Transverse colon (tissue), 4 donors: ENCODE results near the gene CAMTA1.

Experiments used
- EP300 ChIP-seq: sonication (generic); formaldehyde crosslinking; IDR thresholded peaks from one replicate; pipeline ENCODE4 v1.6.1; 2017; ENCODE audit warnings: antibody characterized with exemption, low read depth
- POLR2A ChIP-seq: fragments of 450-650 bp; IDR thresholded peaks from one replicate; pipeline ENCODE4 v1.6.1; 2016; ENCODE audit warnings: antibody characterized with exemption, mild to moderate bottlenecking, moderate library complexity
- POLR2AphosphoS5 ChIP-seq, 3 donors: sonication (generic); formaldehyde crosslinking; IDR thresholded peaks; one replicate each; pipeline ENCODE4 v1.6.1; 2016; ENCODE audit warnings: antibody characterized with exemption in 3 of 3
- TF ChIP-seq, protein P1 (sequence below), 5 experiments: fragments of 200-600 bp in 3 of 5; fragments of 450-650 bp in 2 of 5; sonication (generic) in 3 of 5; IDR thresholded peaks; 1 replicate in 2 of 5; 2 replicates in 3 of 5; pipeline ENCODE4 v1.5.1; 2016 to 2017; ENCODE audit warnings: antibody characterized with exemption in 5 of 5, inconsistent platforms in 3 of 5, mild to moderate bottlenecking in 2 of 5, moderate library complexity in 1 of 5

DNA sequence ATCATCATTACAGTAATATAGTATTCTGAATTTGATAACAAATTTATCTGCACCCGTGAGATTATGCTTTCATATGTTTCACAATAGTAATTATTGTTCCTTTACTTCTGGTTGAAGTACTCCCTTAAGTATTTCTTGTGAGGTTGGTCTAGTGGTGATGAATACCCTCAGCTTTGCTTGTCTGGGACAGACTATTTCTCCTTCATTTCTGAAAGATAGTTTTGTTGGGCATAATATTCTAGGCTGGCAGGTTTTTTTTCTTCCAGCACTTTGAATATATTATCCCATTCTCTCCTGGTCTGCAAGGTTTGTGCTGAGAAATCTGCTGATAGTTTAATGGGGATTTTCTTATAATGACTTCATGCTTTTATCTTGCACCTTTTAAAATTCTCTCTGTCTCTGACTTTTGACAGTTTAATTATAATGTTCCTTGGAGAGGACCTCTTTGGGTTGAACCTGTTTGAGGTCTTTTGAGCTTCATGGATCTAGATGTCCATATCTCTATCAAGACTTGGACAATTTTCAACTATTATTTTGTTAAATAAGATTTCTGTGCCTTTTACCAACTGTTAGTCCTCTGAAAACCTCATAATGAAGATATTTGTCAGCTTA is 614.4 kb downstream of the CAMTA1 start:
- TF ChIP-seq POLR2A (no peak), EP300 (no peak), POLR2AphosphoS5 (IDR thresholded peaks at IDR 0.05) (no peak)
- TF ChIP-seq, protein P1, sequence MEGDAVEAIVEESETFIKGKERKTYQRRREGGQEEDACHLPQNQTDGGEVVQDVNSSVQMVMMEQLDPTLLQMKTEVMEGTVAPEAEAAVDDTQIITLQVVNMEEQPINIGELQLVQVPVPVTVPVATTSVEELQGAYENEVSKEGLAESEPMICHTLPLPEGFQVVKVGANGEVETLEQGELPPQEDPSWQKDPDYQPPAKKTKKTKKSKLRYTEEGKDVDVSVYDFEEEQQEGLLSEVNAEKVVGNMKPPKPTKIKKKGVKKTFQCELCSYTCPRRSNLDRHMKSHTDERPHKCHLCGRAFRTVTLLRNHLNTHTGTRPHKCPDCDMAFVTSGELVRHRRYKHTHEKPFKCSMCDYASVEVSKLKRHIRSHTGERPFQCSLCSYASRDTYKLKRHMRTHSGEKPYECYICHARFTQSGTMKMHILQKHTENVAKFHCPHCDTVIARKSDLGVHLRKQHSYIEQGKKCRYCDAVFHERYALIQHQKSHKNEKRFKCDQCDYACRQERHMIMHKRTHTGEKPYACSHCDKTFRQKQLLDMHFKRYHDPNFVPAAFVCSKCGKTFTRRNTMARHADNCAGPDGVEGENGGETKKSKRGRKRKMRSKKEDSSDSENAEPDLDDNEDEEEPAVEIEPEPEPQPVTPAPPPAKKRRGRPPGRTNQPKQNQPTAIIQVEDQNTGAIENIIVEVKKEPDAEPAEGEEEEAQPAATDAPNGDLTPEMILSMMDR (IDR thresholded peaks at IDR 0.05): no peak
